ENCODE results near the gene ADAMTS12. TPM values are rescaled to one million over a fixed set of nuclear protein-coding genes. Genes with fewer than 3 reads are reported as not detected.

The ADAMTS12 gene
- total and polyA plus RNA-seq, 4 donors: 0.49 to 6.4 (median 2.3) TPM

- no peak overlapping the region for H3K4me3 ChIP-seq (ENCODE audit: low read depth in 1 of 3, low read length in 3 of 3)
- H3K4me1 ChIP-seq (ENCODE audit: control insufficient read depth in 4 of 4, insufficient read depth in 4 of 4, low read length in 3 of 4): no peaks in the 10 kb centered on the region
- 80% methylated on average over 7 of the region's 7 CpGs for WGBS
- no peak overlapping the region for H3K9ac ChIP-seq (ENCODE audit: low read depth in 1 of 2, low read length in 2 of 2)
- no peak overlapping the region for H3K27ac ChIP-seq (ENCODE audit: low read depth in 1 of 2, low read length in 2 of 2)
- H3K27me3 ChIP-seq (ENCODE audit: control insufficient read depth in 4 of 4, insufficient read depth in 4 of 4, low read length in 3 of 4): peaks cover 0 to 10% (median 0%) of the 10 kb centered on the region in 4 donors
- TF ChIP-seq GABPA (IDR thresholded peaks at IDR 0.05 in 1 of 2, conservative IDR thresholded peaks at IDR 0.05 in 1 of 2): no peak
- no peak for TF ChIP-seq NR2F2 (IDR thresholded peaks at IDR 0.05)
- TF ChIP-seq, protein P1, sequence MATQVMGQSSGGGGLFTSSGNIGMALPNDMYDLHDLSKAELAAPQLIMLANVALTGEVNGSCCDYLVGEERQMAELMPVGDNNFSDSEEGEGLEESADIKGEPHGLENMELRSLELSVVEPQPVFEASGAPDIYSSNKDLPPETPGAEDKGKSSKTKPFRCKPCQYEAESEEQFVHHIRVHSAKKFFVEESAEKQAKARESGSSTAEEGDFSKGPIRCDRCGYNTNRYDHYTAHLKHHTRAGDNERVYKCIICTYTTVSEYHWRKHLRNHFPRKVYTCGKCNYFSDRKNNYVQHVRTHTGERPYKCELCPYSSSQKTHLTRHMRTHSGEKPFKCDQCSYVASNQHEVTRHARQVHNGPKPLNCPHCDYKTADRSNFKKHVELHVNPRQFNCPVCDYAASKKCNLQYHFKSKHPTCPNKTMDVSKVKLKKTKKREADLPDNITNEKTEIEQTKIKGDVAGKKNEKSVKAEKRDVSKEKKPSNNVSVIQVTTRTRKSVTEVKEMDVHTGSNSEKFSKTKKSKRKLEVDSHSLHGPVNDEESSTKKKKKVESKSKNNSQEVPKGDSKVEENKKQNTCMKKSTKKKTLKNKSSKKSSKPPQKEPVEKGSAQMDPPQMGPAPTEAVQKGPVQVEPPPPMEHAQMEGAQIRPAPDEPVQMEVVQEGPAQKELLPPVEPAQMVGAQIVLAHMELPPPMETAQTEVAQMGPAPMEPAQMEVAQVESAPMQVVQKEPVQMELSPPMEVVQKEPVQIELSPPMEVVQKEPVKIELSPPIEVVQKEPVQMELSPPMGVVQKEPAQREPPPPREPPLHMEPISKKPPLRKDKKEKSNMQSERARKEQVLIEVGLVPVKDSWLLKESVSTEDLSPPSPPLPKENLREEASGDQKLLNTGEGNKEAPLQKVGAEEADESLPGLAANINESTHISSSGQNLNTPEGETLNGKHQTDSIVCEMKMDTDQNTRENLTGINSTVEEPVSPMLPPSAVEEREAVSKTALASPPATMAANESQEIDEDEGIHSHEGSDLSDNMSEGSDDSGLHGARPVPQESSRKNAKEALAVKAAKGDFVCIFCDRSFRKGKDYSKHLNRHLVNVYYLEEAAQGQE (IDR thresholded peaks at IDR 0.05): no peak
- TF ChIP-seq HNF4G (IDR thresholded peaks at IDR 0.05): no peak
- TF ChIP-seq, protein P2, sequence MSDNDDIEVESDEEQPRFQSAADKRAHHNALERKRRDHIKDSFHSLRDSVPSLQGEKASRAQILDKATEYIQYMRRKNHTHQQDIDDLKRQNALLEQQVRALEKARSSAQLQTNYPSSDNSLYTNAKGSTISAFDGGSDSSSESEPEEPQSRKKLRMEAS (IDR thresholded peaks at IDR 0.05): no peak
- TF ChIP-seq HNF4A (conservative IDR thresholded peaks at IDR 0.05): no peak
- TF ChIP-seq ZBTB33 (IDR thresholded peaks at IDR 0.05): no peak
- TF ChIP-seq YY1 (IDR thresholded peaks at IDR 0.05): no peak
- TF ChIP-seq SP1 (IDR thresholded peaks at IDR 0.05): no peak
- no peak for TF ChIP-seq ATF3 (IDR thresholded peaks at IDR 0.05)
- no peak for TF ChIP-seq CTCF (IDR thresholded peaks at IDR 0.05; ENCODE audit: low read depth, low read length, missing input control)
- no peak for TF ChIP-seq RXRA (IDR thresholded peaks at IDR 0.05)
- no peak for TF ChIP-seq RAD21 (IDR thresholded peaks at IDR 0.05)
- no peak for TF ChIP-seq FOXA1 (IDR thresholded peaks at IDR 0.05)
- TF ChIP-seq EGR1 (IDR thresholded peaks at IDR 0.05; ENCODE audit: low read depth in 2 of 2): no peak
- no peak for TF ChIP-seq JUND (IDR thresholded peaks at IDR 0.05)
- no peaks in the 10 kb centered on the region for H3K36me3 ChIP-seq (ENCODE audit: control insufficient read depth in 4 of 4, insufficient read depth in 3 of 4, low read depth in 1 of 4, low read length in 3 of 4)
- no peak for DNase-seq (ENCODE audit: low spot score)
- no peaks in the 10 kb centered on the region for H3K9me3 ChIP-seq (ENCODE audit: control insufficient read depth in 4 of 4, low read length in 3 of 4)
These were observed 64.6 kb downstream of the ADAMTS12 start for GRCh38 chr5:33827018-33827707.

Data from liver (tissue), 9 donors.